HuH-7 (cell line): ENCODE measurements around the gene CENPL.

Experiments used
- DNase-seq: peaks from one replicate; pipeline ENCODE4 v3.0.0; 2011; ENCODE audit warnings: low spot score

CENPL gene

DNA sequence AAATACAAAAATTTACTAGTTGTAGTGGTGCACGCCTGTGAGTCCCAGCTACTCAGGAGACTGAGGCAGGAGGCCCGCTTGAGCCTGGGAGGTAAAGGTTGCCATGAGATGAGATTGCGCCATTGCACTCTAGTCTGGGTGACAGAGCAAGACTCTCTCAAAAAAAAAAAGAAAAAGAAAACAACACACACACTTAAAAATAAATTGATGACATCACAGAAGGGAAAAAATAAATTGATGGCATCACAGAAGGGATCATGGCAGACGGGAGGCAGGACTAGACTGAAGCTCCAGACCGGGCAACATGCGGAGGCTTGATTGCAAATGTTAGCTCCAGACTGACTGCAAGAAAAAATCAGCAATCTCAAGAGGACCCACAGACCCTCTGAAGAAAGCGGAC lies 66.6 kb downstream of the CENPL start:
- no peak for DNase-seq

DNA sequence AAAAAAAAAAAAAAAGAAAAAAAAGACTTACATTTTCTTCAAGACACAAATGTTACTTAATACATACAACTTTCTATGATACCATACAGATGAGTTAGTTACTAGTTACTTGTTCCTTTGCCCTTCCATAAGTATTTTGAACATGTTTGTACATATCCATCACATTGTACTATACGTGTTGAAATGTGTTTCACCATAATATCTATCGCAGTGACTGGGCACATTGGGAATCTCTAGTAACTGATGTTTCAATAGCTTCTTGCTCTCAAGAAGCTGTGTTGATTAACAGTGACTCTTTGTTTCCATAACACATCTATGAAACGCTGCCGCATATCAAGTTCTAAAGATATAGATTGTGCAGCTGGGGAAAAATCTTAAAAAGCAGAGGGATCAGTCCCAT lies 67.0 kb downstream of the CENPL start:
- no peak for DNase-seq

DNA sequence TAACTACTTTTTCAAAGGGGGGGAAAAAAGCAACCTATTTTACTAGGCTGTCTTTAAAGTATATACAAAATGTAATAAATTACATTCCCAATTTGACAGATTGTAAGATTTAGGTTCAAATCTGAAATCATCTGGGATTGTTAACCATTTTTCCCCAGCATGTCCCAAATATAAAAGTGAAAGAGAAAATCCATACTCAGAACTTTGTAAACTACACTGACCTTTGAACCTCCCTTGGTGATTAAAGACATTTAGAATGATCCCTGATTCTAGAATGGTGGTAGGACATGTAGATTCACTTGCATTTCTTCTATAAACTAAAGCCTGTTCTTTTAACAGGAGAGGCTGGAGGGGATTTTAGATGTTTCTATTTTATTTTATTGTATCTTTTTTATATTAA lies 70.9 kb downstream of the CENPL start:
- DNase-seq: peak; percentile 5
